ENCODE measurements around the gene GABRG3.

The GABRG3 gene

GRCh38 chr15:27114473-27114872 is 143.5 kb downstream of the GABRG3 start:
- no peak for DNase-seq

- no peak for DNase-seq
These were observed 148.8 kb downstream of the GABRG3 start for GRCh38 chr15:27119695-27120266.

- DNase-seq: no peak
These were observed 150.7 kb downstream of the GABRG3 start for GRCh38 chr15:27121672-27122071.

GRCh38 chr15:27123291-27123690 is 152.3 kb downstream of the GABRG3 start:
- DNase-seq: no peak

- no peak for DNase-seq
These were observed 152.8 kb downstream of the GABRG3 start for GRCh38 chr15:27123808-27124207.

- no peak for DNase-seq
These were observed 153.4 kb downstream of the GABRG3 start for GRCh38 chr15:27124287-27124871.

- no peak for DNase-seq
These were observed 154.2 kb downstream of the GABRG3 start for GRCh38 chr15:27125185-27125584.

GRCh38 chr15:27126449-27126848 is 155.5 kb downstream of the GABRG3 start:
- DNase-seq: no peak

- DNase-seq: no peak
These were observed 157.0 kb downstream of the GABRG3 start for GRCh38 chr15:27127815-27128570.

GRCh38 chr15:27133249-27133648 is 162.3 kb downstream of the GABRG3 start:
- DNase-seq: no peak

GRCh38 chr15:27134481-27134880 is 163.5 kb downstream of the GABRG3 start:
- DNase-seq: no peak

GRCh38 chr15:27135151-27135550 is 164.2 kb downstream of the GABRG3 start:
- DNase-seq: no peak

GRCh38 chr15:27137127-27137526 is 166.1 kb downstream of the GABRG3 start:
- DNase-seq: no peak

- DNase-seq: no peak
These were observed 194.6 kb downstream of the GABRG3 start for GRCh38 chr15:27165590-27165989.

GRCh38 chr15:27166917-27167316 is 195.9 kb downstream of the GABRG3 start:
- DNase-seq: no peak

- DNase-seq: no peak
These were observed 196.8 kb downstream of the GABRG3 start for GRCh38 chr15:27167738-27168137.

GRCh38 chr15:27170851-27171250 is 199.9 kb downstream of the GABRG3 start:
- DNase-seq: no peak

GRCh38 chr15:27172821-27173220 is 201.8 kb downstream of the GABRG3 start:
- no peak for DNase-seq

- DNase-seq: no peak
These were observed 204.6 kb downstream of the GABRG3 start for GRCh38 chr15:27175472-27176153.

GRCh38 chr15:27176785-27177406 is 205.9 kb downstream of the GABRG3 start:
- no peak for DNase-seq

GRCh38 chr15:27179789-27180188 is 208.8 kb downstream of the GABRG3 start:
- no peak for DNase-seq

- DNase-seq: no peak
These were observed 211.7 kb downstream of the GABRG3 start for GRCh38 chr15:27182561-27183110.

- no peak for DNase-seq
These were observed 212.2 kb downstream of the GABRG3 start for GRCh38 chr15:27183201-27183600.
